NB4 (cell line): ENCODE measurements around the gene FOXP1.

ENCODE experiments used
- DNase-seq: peaks from one replicate; pipeline ENCODE4 v3.0.0; 2010; ENCODE audit warnings: low read depth
- H3K4me3 ChIP-seq: one replicate; pipeline ENCODE4 v1.5.1; 2011; ENCODE audit warnings: mild to moderate bottlenecking, low read depth, low read length, moderate library complexity
- CTCF ChIP-seq: IDR thresholded peaks from one replicate; pipeline ENCODE4 v1.5.1; 2012; ENCODE audit warnings: low read depth, low read length
- MAX ChIP-seq: IDR thresholded peaks from 2 replicates; pipeline ENCODE4 v1.6.1; 2011; ENCODE audit warnings: low read depth, low read length
- MYC ChIP-seq: IDR thresholded peaks from 2 replicates; pipeline ENCODE4 v1.6.1; 2011; ENCODE audit warnings: low read depth, low read length
- POLR2A ChIP-seq: IDR thresholded peaks from 2 replicates; pipeline ENCODE4 v1.6.1; 2011; ENCODE audit warnings: mild to moderate bottlenecking; ENCODE audit not compliant: insufficient read length; ENCODE audit errors: extremely low read depth

The FOXP1 gene

GRCh38 chr3:71299160-71299559 lies 284.4 kb downstream of the FOXP1 start:
- TF ChIP-seq CTCF (no peak), POLR2A (no peak), MYC (no peak), MAX (no peak)
- no peak overlapping the region for H3K4me3 ChIP-seq
- DNase-seq, result no peak

DNA sequence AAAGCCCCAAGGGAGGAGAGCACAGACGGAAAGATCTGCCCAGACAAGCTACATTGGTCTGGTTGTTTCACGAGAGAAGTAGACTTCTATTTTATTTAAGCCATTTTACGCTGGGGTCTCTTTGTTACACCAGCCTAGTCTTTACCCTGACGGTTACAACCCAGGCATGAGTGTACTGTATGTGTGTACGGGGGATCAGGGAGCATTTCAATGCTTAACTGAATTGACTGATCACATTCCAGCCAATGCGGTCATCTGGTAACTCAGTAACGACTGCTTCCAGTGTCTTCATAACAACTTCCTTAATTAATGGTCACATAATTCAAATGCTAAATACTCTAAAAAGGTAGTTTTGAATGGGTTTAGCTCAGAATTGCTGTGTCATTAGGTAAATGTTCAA lies 288.6 kb downstream of the FOXP1 start:
- no peak overlapping the region for H3K4me3 ChIP-seq
- no peak for DNase-seq
- no peak for TF ChIP-seq POLR2A
- no peak for TF ChIP-seq MYC
- TF ChIP-seq CTCF, result no peak
- TF ChIP-seq MAX, result no peak

- H3K4me3 ChIP-seq, result no peak overlapping the region
- DNase-seq, result no peak
- TF ChIP-seq CTCF (no peak), MAX (no peak), MYC (no peak)
These were observed 293.2 kb downstream of the FOXP1 start for GRCh38 chr3:71290301-71290700.

DNA sequence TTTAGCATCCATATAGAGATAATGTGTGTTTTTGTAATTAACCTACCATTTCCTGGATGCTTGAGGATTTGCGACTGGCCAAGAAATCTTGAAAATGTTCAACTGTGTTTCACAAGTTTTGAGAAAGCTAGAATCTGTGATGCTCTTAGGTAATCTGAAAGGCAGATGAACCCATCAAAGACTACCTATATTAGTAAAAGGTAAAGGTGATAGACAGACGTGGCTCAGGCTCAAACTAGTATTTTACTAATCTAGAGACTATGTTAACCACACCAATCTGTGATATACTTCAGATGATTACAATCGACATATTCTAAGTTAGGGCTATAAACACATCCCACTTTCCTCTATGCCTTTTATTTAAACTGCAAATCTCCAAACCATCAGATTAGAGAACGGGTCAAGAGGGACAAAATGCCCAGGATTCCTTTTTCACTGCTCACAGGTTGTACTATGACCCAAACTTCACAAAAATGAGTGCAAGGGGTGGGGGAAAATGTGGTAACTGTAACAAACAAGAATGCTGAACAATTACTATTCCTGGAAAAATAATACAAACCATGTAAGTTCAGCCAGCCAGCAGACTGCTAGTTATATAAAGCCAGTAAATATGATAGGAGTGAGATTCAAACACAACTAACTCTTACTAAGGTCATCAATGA lies 295.1 kb downstream of the FOXP1 start:
- no peak for DNase-seq
- TF ChIP-seq MYC (no peak), CTCF (no peak)
- H3K4me3 ChIP-seq, result no peak overlapping the region

- DNase-seq, result no peak
- TF ChIP-seq MYC, result no peak
- TF ChIP-seq CTCF, result no peak
- TF ChIP-seq MAX, result no peak
- no peak for TF ChIP-seq POLR2A
- no peak overlapping the region for H3K4me3 ChIP-seq
These were observed 298.4 kb downstream of the FOXP1 start for GRCh38 chr3:71285086-71285485.

GRCh38 chr3:71282976-71283375 lies 300.6 kb downstream of the FOXP1 start:
- no peak for TF ChIP-seq CTCF
- TF ChIP-seq POLR2A, result no peak
- no peak for TF ChIP-seq MAX
- TF ChIP-seq MYC, result no peak
- no peak overlapping the region for H3K4me3 ChIP-seq
- DNase-seq, result no peak
